ENCODE data around the gene DNAJC5G. TPM values are rescaled to one million over a fixed set of nuclear protein-coding genes. Genes with fewer than 3 reads are reported as not detected.

DNAJC5G gene
- polyA plus RNA-seq, 3 donors, result not detected

GRCh38 chr2:27282892-27283291 is 7.7 kb downstream of the DNAJC5G start:
- no peak overlapping the region for H2AFZ ChIP-seq (ENCODE audit: insufficient read depth, low read depth, low read length, poor library complexity, severe bottlenecking)
- peaks cover 0 to 6% of the 10 kb centered on the region in 2 donors for H3K4me1 ChIP-seq (ENCODE audit: control insufficient read depth in 1 of 2, insufficient read depth in 2 of 2, low read length in 2 of 2)
- Mint-ChIP-seq H3K4me3 (no peak overlapping the region), H3K27me3 (ENCODE audit: low read depth in 3 of 3) (peaks cover 4 to 14% (median 10%) of the 10 kb centered on the region in 3 donors), H3K27ac (peak overlapping the region in 1 of 7 donors; percentile 47), H3K36me3 (no peaks in the 10 kb centered on the region), H3K9me3 (no peaks in the 10 kb centered on the region), H3K4me1 (peaks cover 7% of the 10 kb centered on the region)
- intact Hi-C loops (cut with micrococcal nuclease), result loop anchor here in 1 of 2 donors (5.0 kb wide), 1 partner anchor 186 kb away; no protein-coding TSS in a partner anchor
- H3K27me3 ChIP-seq (ENCODE audit: control insufficient read depth in 2 of 2, insufficient read depth in 2 of 2, low read length in 2 of 2), result no peaks in the 10 kb centered on the region
- WGBS (ENCODE audit: insufficient coverage), result 71% methylated on average over 4 of the region's 5 CpGs
- no peaks in the 10 kb centered on the region for H3K9me3 ChIP-seq (replicated peaks in 1 of 2; ENCODE audit: control insufficient read depth in 1 of 2, insufficient read depth in 1 of 2, low read length in 2 of 2)
- no peak overlapping the region for H3K9ac ChIP-seq (ENCODE audit: insufficient read depth, low read length, poor library complexity, severe bottlenecking)
- TF ChIP-seq CTCF (IDR thresholded peaks at IDR 0.05), result no peak
- H3K27ac ChIP-seq (ENCODE audit: low read depth in 1 of 2, low read length in 2 of 2), result no peak overlapping the region
- H3K36me3 ChIP-seq (replicated peaks in 1 of 2; ENCODE audit: control insufficient read depth in 1 of 2, insufficient read depth in 2 of 2, low read length in 2 of 2), result no peaks in the 10 kb centered on the region
- no peak for DNase-seq
- H4K20me1 ChIP-seq (ENCODE audit: insufficient read depth, low read length), result no peaks in the 10 kb centered on the region
- H3K4me2 ChIP-seq (replicated peaks; ENCODE audit: extremely low read depth, low read length, poor library complexity, severe bottlenecking), result no peak overlapping the region
- no peak overlapping the region for H3K4me3 ChIP-seq (replicated peaks in 1 of 3; ENCODE audit: low read depth in 2 of 3, low read length in 3 of 3)
- no peaks in the 10 kb centered on the region for H3K79me2 ChIP-seq (ENCODE audit: insufficient read depth, low read length)

DNA sequence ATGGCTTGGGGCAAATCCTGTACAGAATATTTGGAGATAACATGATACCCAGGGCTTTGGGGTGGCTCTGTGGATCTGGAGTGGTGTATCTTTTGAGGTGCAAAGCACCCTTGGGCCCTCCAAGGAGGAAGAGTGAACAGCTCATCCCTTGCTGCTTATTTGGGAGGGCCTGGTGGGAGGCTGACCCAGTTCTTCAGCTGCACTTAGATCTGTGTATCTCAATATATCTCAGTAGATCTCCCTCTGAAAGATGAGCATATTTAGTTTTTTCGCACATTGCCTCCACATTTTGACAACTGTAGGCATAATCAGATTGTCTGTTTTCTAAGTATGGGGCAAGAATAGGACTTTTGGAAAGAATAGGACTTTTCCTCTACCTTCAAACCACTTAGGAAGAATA is 9.8 kb downstream of the DNAJC5G start:
- H3K27me3 ChIP-seq (ENCODE audit: control insufficient read depth in 2 of 2, insufficient read depth in 2 of 2, low read length in 2 of 2), result no peaks in the 10 kb centered on the region
- TF ChIP-seq CTCF (IDR thresholded peaks at IDR 0.05), result no peak
- Mint-ChIP-seq H3K9me3 (no peaks in the 10 kb centered on the region), H3K4me3 (no peak overlapping the region), H3K4me1 (peaks cover 3% of the 10 kb centered on the region), H3K27ac (no peak overlapping the region), H3K27me3 (ENCODE audit: low read depth in 3 of 3) (peaks cover 2 to 7% (median 7%) of the 10 kb centered on the region in 3 donors), H3K36me3 (no peaks in the 10 kb centered on the region)
- DNase-seq, result no peak
- H3K36me3 ChIP-seq (replicated peaks in 1 of 2; ENCODE audit: control insufficient read depth in 1 of 2, insufficient read depth in 2 of 2, low read length in 2 of 2), result no peaks in the 10 kb centered on the region
- no peak overlapping the region for H3K4me3 ChIP-seq (replicated peaks in 1 of 3; ENCODE audit: low read depth in 2 of 3, low read length in 3 of 3)
- intact Hi-C loops (cut with micrococcal nuclease), result loop anchor here in 1 of 2 donors (5.0 kb wide), 1 partner anchor 188 kb away; no protein-coding TSS in a partner anchor
- H3K27ac ChIP-seq (ENCODE audit: low read depth in 1 of 2, low read length in 2 of 2), result no peak overlapping the region
- H2AFZ ChIP-seq (ENCODE audit: insufficient read depth, low read depth, low read length, poor library complexity, severe bottlenecking), result no peak overlapping the region
- H3K4me1 ChIP-seq (ENCODE audit: control insufficient read depth in 1 of 2, insufficient read depth in 2 of 2, low read length in 2 of 2), result peaks cover 0 to 1% of the 10 kb centered on the region in 2 donors
- no peaks in the 10 kb centered on the region for H3K9me3 ChIP-seq (replicated peaks in 1 of 2; ENCODE audit: control insufficient read depth in 1 of 2, insufficient read depth in 1 of 2, low read length in 2 of 2)
- no peaks in the 10 kb centered on the region for H3K79me2 ChIP-seq (ENCODE audit: insufficient read depth, low read length)
- no peak overlapping the region for H3K4me2 ChIP-seq (replicated peaks; ENCODE audit: extremely low read depth, low read length, poor library complexity, severe bottlenecking)
- no peaks in the 10 kb centered on the region for H4K20me1 ChIP-seq (ENCODE audit: insufficient read depth, low read length)
- no peak overlapping the region for H3K9ac ChIP-seq (ENCODE audit: insufficient read depth, low read length, poor library complexity, severe bottlenecking)
- no CpG with 5 or more reads among the region's 1 CpG for WGBS (ENCODE audit: insufficient coverage)

All from CD14-positive monocyte (primary cell).